Measurements from ENCODE around the gene UQCRQ.

The UQCRQ gene

GRCh38 chr5:132870801-132871200 lies 4.4 kb downstream of the UQCRQ start:
- Histone ChIP-seq H4K20me1 (ENCODE audit: insufficient read depth, low read length) (peaks cover 14% of the 10 kb centered on the region), H3K27ac (ENCODE audit: low read length) (no peak overlapping the region), H3K4me3 (ENCODE audit: low read depth in 1 of 2, low read length in 2 of 2) (no peak overlapping the region), H3K36me3 (ENCODE audit: insufficient read depth, low read length) (peaks cover 59% of the 10 kb centered on the region), H3K9ac (ENCODE audit: low read depth, low read length) (no peak overlapping the region), H2AFZ (ENCODE audit: low read depth, low read length) (no peak overlapping the region), H3K4me1 (ENCODE audit: insufficient read depth, low read length) (peaks cover 18% of the 10 kb centered on the region), H3K4me2 (ENCODE audit: insufficient read depth, low read length) (no peak overlapping the region), H3K9me3 (ENCODE audit: insufficient read depth, low read length, severe bottlenecking) (no peaks in the 10 kb centered on the region), H3K27me3 (ENCODE audit: insufficient read depth, low read length, poor library complexity) (no peaks in the 10 kb centered on the region), H3K79me2 (ENCODE audit: insufficient read depth, low read length) (peaks cover 23% of the 10 kb centered on the region)
- ATAC-seq (ENCODE audit: insufficient read depth, low read depth) (no peak), DNase-seq (no peak)
- TF ChIP-seq EZH2 (IDR thresholded peaks at IDR 0.05; ENCODE audit: borderline replicate concordance, low read depth, low read length, severe bottlenecking) (no peak), CTCF (IDR thresholded peaks at IDR 0.05; ENCODE audit: borderline replicate concordance, extremely low read depth, low read length, poor library complexity, severe bottlenecking) (no peak)

- H3K79me2 ChIP-seq (ENCODE audit: insufficient read depth, low read length), result peaks cover 15% of the 10 kb centered on the region
- H3K27me3 ChIP-seq (ENCODE audit: insufficient read depth, low read length, poor library complexity), result no peaks in the 10 kb centered on the region
- no peak overlapping the region for H3K4me2 ChIP-seq (ENCODE audit: insufficient read depth, low read length)
- H3K9me3 ChIP-seq (ENCODE audit: insufficient read depth, low read length, severe bottlenecking), result no peaks in the 10 kb centered on the region
- H3K27ac ChIP-seq (ENCODE audit: low read length), result no peak overlapping the region
- ATAC-seq (ENCODE audit: insufficient read depth, low read depth) (no peak), DNase-seq (no peak)
- peaks cover 66% of the 10 kb centered on the region for H3K36me3 ChIP-seq (ENCODE audit: insufficient read depth, low read length)
- no peak overlapping the region for H3K9ac ChIP-seq (ENCODE audit: low read depth, low read length)
- H3K4me1 ChIP-seq (ENCODE audit: insufficient read depth, low read length), result peaks cover 15% of the 10 kb centered on the region
- peaks cover 13% of the 10 kb centered on the region for H4K20me1 ChIP-seq (ENCODE audit: insufficient read depth, low read length)
- no peak overlapping the region for H3K4me3 ChIP-seq (ENCODE audit: low read depth in 1 of 2, low read length in 2 of 2)
- no peak for TF ChIP-seq EZH2 (IDR thresholded peaks at IDR 0.05; ENCODE audit: borderline replicate concordance, low read depth, low read length, severe bottlenecking)
- no peak overlapping the region for H2AFZ ChIP-seq (ENCODE audit: low read depth, low read length)
Observed at GRCh38 chr5:132871459-132872284, 5.2 kb downstream of the UQCRQ start.

GRCh38 chr5:132872788-132873118 lies 6.3 kb downstream of the UQCRQ start:
- H4K20me1 ChIP-seq (ENCODE audit: insufficient read depth, low read length), result peaks cover 4% of the 10 kb centered on the region; the same call in 1 of the 2 replicates
- no peak overlapping the region for H2AFZ ChIP-seq (ENCODE audit: low read depth, low read length)
- no peaks in the 10 kb centered on the region for H3K27me3 ChIP-seq (ENCODE audit: insufficient read depth, low read length, poor library complexity)
- peaks cover 7% of the 10 kb centered on the region for H3K4me1 ChIP-seq (ENCODE audit: insufficient read depth, low read length)
- H3K79me2 ChIP-seq (ENCODE audit: insufficient read depth, low read length), result peaks cover 5% of the 10 kb centered on the region
- H3K27ac ChIP-seq (ENCODE audit: low read length), result no peak overlapping the region
- TF ChIP-seq CTCF (IDR thresholded peaks at IDR 0.05; ENCODE audit: borderline replicate concordance, extremely low read depth, low read length, poor library complexity, severe bottlenecking) (no peak), EZH2 (IDR thresholded peaks at IDR 0.05; ENCODE audit: borderline replicate concordance, low read depth, low read length, severe bottlenecking) (no peak)
- H3K4me2 ChIP-seq (ENCODE audit: insufficient read depth, low read length), result no peak overlapping the region
- DNase-seq (no peak), ATAC-seq (ENCODE audit: insufficient read depth, low read depth) (no peak)
- H3K4me3 ChIP-seq (ENCODE audit: low read depth in 1 of 2, low read length in 2 of 2), result no peak overlapping the region
- H3K36me3 ChIP-seq (ENCODE audit: insufficient read depth, low read length), result peaks cover 66% of the 10 kb centered on the region
- no peaks in the 10 kb centered on the region for H3K9me3 ChIP-seq (ENCODE audit: insufficient read depth, low read length, severe bottlenecking)
- no peak overlapping the region for H3K9ac ChIP-seq (ENCODE audit: low read depth, low read length)

- Histone ChIP-seq H3K9me3 (ENCODE audit: insufficient read depth, low read length, severe bottlenecking) (no peaks in the 10 kb centered on the region), H3K4me3 (ENCODE audit: low read depth in 1 of 2, low read length in 2 of 2) (no peak within 1 kb of the TSS), H3K4me2 (ENCODE audit: insufficient read depth, low read length) (no peak within 1 kb of the TSS), H3K79me2 (ENCODE audit: insufficient read depth, low read length) (0 out of 2 replicates have a peak, but pooled peaks cover 2% of the 10 kb centered on the region), H3K36me3 (ENCODE audit: insufficient read depth, low read length) (peaks cover 66% of the 10 kb centered on the region), H3K27ac (ENCODE audit: low read length) (no peak within 1 kb of the TSS), H3K27me3 (ENCODE audit: insufficient read depth, low read length, poor library complexity) (no peaks in the 10 kb centered on the region), H3K4me1 (ENCODE audit: insufficient read depth, low read length) (peaks cover 2% of the 10 kb centered on the region; the same call in 1 of the 2 replicates), H3K9ac (ENCODE audit: low read depth, low read length) (no peak within 1 kb of the TSS), H4K20me1 (ENCODE audit: insufficient read depth, low read length) (peaks cover 3% of the 10 kb centered on the region; the same call in 1 of the 2 replicates), H2AFZ (ENCODE audit: low read depth, low read length) (no peak within 1 kb of the TSS)
- no peak for TF ChIP-seq EZH2 (IDR thresholded peaks at IDR 0.05; ENCODE audit: borderline replicate concordance, low read depth, low read length, severe bottlenecking)
- no peak for TF ChIP-seq CTCF (IDR thresholded peaks at IDR 0.05; ENCODE audit: borderline replicate concordance, extremely low read depth, low read length, poor library complexity, severe bottlenecking)
- ATAC-seq (ENCODE audit: insufficient read depth, low read depth) (peak; percentile 9; the same call in 1 of the 3 replicates), DNase-seq (no peak)
Observed at GRCh38 chr5:132873119-132873929, 6.9 kb downstream of the UQCRQ start, which contains the start of gene LEAP2. TSS of gene LEAP2 (plus strand) at chr5:132873668. CDS start at chr5:132873695, 27 bp downstream.
